ENCODE results near the gene CD4.
"Not testable (repeated sequence)": the region's sequence is repeated elsewhere in the genome, so short reads cannot be mapped to it uniquely, and the experiment has no call there.

DNA sequence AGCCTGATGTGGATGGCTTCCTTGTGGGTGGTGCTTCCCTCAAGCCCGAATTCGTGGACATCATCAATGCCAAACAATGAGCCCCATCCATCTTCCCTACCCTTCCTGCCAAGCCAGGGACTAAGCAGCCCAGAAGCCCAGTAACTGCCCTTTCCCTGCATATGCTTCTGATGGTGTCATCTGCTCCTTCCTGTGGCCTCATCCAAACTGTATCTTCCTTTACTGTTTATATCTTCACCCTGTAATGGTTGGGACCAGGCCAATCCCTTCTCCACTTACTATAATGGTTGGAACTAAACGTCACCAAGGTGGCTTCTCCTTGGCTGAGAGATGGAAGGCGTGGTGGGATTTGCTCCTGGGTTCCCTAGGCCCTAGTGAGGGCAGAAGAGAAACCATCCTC is 81.0 kb downstream of the CD4 start:
- TF ChIP-seq CTCF (conservative IDR thresholded peaks at IDR 0.05; ENCODE audit: low read length); EZH2phosphoT487 (IDR thresholded peaks at IDR 0.05; ENCODE audit: borderline replicate concordance, low read depth, low read length): not testable (repeated sequence)

Measured in OCI-LY7 (cell line).